ENCODE data around the gene CCDC50.

Gene CCDC50

DNA sequence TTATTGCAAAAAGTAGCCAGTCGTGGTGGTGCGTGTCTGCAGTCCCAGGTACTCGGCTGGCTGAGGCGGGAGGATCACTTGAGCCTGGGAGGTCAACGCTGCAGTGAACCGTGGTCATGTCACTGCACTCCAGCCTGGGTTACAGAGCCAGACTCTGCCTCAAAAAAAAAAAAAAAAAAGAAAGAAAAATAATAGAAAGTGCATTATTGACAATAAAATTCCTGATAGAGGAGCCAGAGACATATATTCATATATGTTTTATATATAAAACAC is 88.2 kb downstream of the CCDC50 start:
- H3K27me3 ChIP-seq (ENCODE audit: insufficient read depth, poor library complexity, severe bottlenecking) = no peaks in the 10 kb centered on the region
- no peak overlapping the region for H3K27ac ChIP-seq (replicated peaks)
- no peak for TF ChIP-seq POLR2AphosphoS5 (IDR thresholded peaks at IDR 0.05; ENCODE audit: low read depth)
- TF ChIP-seq SPI1 (IDR thresholded peaks at IDR 0.05; ENCODE audit: borderline replicate concordance, low read depth) = no peak
- TF ChIP-seq CTCF (IDR thresholded peaks at IDR 0.05; ENCODE audit: insufficient read depth, low read length) = no peak
- no peak for TF ChIP-seq GABPA (IDR thresholded peaks at IDR 0.05; ENCODE audit: low read depth)
- TF ChIP-seq REST (IDR thresholded peaks at IDR 0.05; ENCODE audit: insufficient replicate concordance, low read depth) = no peak
- no peak overlapping the region for H3K4me3 ChIP-seq (replicated peaks; ENCODE audit: insufficient read depth, low read length)
- no peak for DNase-seq (ENCODE audit: low read depth in 1 of 2, low spot score in 1 of 2)

- TF ChIP-seq POLR2AphosphoS5 (IDR thresholded peaks at IDR 0.05; ENCODE audit: low read depth) (no peak), SPI1 (IDR thresholded peaks at IDR 0.05; ENCODE audit: borderline replicate concordance, low read depth) (no peak), REST (IDR thresholded peaks at IDR 0.05; ENCODE audit: insufficient replicate concordance, low read depth) (no peak), GABPA (IDR thresholded peaks at IDR 0.05; ENCODE audit: low read depth) (no peak), CTCF (IDR thresholded peaks at IDR 0.05; ENCODE audit: insufficient read depth, low read length) (no peak)
- DNase-seq (ENCODE audit: low read depth in 1 of 2, low spot score in 1 of 2) = no peak
- H3K27ac ChIP-seq (replicated peaks) = no peak overlapping the region
Observed at GRCh38 chr3:191420771-191421170, 91.6 kb downstream of the CCDC50 start.

DNA sequence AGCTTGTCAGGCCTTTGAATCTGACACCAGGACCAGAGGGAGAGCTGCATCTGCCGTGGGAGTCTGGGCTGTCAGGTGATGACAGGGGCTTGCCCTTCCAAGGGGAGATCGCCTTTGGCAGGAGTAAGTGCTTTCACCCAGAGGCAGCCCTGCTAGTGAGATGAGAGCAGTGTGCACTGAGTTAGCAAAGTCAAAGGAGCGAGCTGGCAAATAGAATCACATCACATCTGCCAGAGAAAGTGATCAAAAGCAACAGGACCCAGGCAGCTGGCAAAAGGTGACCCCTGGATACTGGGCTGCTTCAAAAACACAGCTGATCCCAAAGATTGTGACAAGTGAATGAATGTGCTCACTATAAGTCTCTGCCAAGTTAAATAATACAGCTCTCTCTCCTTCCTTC is 95.7 kb downstream of the CCDC50 start:
- Histone ChIP-seq H3K27me3 (ENCODE audit: insufficient read depth, poor library complexity, severe bottlenecking) (no peaks in the 10 kb centered on the region), H3K27ac (replicated peaks) (no peak overlapping the region), H3K4me3 (replicated peaks; ENCODE audit: insufficient read depth, low read length) (no peak overlapping the region)
- DNase-seq (ENCODE audit: low read depth in 1 of 2, low spot score in 1 of 2) = no peak
- no peak for TF ChIP-seq GABPA (IDR thresholded peaks at IDR 0.05; ENCODE audit: low read depth)
- TF ChIP-seq SPI1 (IDR thresholded peaks at IDR 0.05; ENCODE audit: borderline replicate concordance, low read depth) = no peak
- TF ChIP-seq REST (IDR thresholded peaks at IDR 0.05; ENCODE audit: insufficient replicate concordance, low read depth) = no peak
- no peak for TF ChIP-seq POLR2AphosphoS5 (IDR thresholded peaks at IDR 0.05; ENCODE audit: low read depth)
- no peak for TF ChIP-seq CTCF (IDR thresholded peaks at IDR 0.05; ENCODE audit: insufficient read depth, low read length)

More at GRCh38 chr3:191420771-191421170, 91.6 kb downstream of the CCDC50 start:
- H3K4me3 ChIP-seq (replicated peaks; ENCODE audit: insufficient read depth, low read length) = no peak overlapping the region
- no peaks in the 10 kb centered on the region for H3K27me3 ChIP-seq (ENCODE audit: insufficient read depth, poor library complexity, severe bottlenecking)
